ENCODE measurements around the gene ZNF30. TPM values are rescaled to one million over a fixed set of nuclear protein-coding genes. Genes with fewer than 3 reads are reported as not detected.
"Not testable (repeated sequence)": the region's sequence is repeated elsewhere in the genome, so short reads cannot be mapped to it uniquely, and the experiment has no call there.

Gene ZNF30
- total and polyA plus RNA-seq, 2 experiments from 2014 or later = 4.1 to 18.7 TPM

DNA sequence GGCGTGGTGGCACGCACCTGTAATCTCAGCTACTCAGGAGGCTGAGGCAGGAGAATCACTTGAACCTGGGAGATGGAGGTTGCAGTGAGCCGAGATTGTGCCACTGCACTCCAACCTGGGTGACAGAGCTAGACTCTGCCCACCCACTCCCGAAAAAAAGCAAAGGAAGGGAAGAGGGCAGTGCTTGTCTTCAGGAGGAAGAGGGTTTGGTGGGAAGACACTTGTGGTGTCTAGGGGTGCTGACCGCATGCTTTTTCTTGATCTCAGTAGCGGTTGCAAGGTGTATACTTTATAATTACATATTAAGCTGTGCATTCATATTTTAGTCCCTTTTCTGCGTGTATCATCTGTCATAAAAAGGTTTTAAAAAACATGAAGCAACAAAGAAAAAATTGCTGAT is 65.9 kb downstream of the ZNF30 start:
- not testable (repeated sequence) for H3K4me2 ChIP-seq; H3K36me3 Mint-ChIP-seq (ENCODE audit: low read depth); H3K27ac Mint-ChIP-seq; H3K4me3 ChIP-seq; H4K20me1 ChIP-seq (replicated peaks; ENCODE audit: insufficient read depth); ATAC-seq; H3K9me2 ChIP-seq (ENCODE audit: insufficient read depth); H3K27ac ChIP-seq (ENCODE audit: low read depth); DNase-seq (ENCODE audit: low spot score); H2AFZ ChIP-seq; H3K4me3 Mint-ChIP-seq; H3K79me2 ChIP-seq (replicated peaks; ENCODE audit: insufficient read depth); H3K27me3 ChIP-seq (ENCODE audit: insufficient read depth); H3K36me3 ChIP-seq (ENCODE audit: insufficient read depth)
- H3K4me1 Mint-ChIP-seq = peaks cover 14% of the 10 kb centered on the region
- peaks cover 14% of the 10 kb centered on the region for H3K4me1 ChIP-seq (ENCODE audit: insufficient read depth)
- peaks cover 14% of the 10 kb centered on the region for H3K9me3 Mint-ChIP-seq
- peaks cover 10% of the 10 kb centered on the region; the same call in 1 of the 2 replicates for H3F3A ChIP-seq (replicated peaks; ENCODE audit: low read depth)
- H3K27me3 Mint-ChIP-seq (ENCODE audit: insufficient read depth, low read depth, poor library complexity) = peaks cover 11% of the 10 kb centered on the region

DNA sequence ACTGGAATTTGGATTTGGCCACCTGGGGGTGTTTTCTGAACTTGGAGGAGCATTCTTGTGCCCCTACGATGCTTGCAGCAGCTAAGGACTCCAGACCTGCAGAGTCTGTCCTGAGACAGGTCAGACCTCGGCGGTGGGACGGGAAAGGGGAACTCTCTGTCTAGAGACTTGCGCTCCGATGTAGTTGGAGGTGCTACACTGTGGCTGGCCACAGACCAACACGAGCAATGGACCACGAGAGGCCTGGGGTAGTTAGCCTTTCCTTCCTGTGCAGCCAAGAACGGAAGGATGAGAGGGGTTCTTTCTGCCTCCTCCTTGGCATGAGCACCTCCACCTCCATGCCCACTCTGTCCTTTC is 67.6 kb downstream of the ZNF30 start:
- Histone ChIP-seq H3K4me1 (ENCODE audit: insufficient read depth) (peaks cover 28% of the 10 kb centered on the region), H4K20me1 (replicated peaks; ENCODE audit: insufficient read depth) (no peaks in the 10 kb centered on the region), H3K36me3 (ENCODE audit: insufficient read depth) (no peaks in the 10 kb centered on the region), H3F3A (replicated peaks; ENCODE audit: low read depth) (peaks cover 15% of the 10 kb centered on the region), H3K27me3 (ENCODE audit: insufficient read depth) (no peaks in the 10 kb centered on the region), H3K4me2 (no peak overlapping the region), H3K27ac (ENCODE audit: low read depth) (no peak overlapping the region), H3K9me2 (ENCODE audit: insufficient read depth) (no peaks in the 10 kb centered on the region), H2AFZ (no peak overlapping the region), H3K4me3 (no peak overlapping the region), H3K79me2 (replicated peaks; ENCODE audit: insufficient read depth) (no peaks in the 10 kb centered on the region)
- Mint-ChIP-seq H3K4me1 (peaks cover 26% of the 10 kb centered on the region), H3K4me3 (no peak overlapping the region), H3K27ac (no peak overlapping the region), H3K36me3 (ENCODE audit: low read depth) (no peaks in the 10 kb centered on the region; the same call in 2 of the 3 replicates), H3K27me3 (ENCODE audit: insufficient read depth, low read depth, poor library complexity) (peaks cover 20% of the 10 kb centered on the region), H3K9me3 (peaks cover 14% of the 10 kb centered on the region)
- ATAC-seq (no peak), DNase-seq (ENCODE audit: low spot score) (no peak)
- TF ChIP-seq, protein P1, sequence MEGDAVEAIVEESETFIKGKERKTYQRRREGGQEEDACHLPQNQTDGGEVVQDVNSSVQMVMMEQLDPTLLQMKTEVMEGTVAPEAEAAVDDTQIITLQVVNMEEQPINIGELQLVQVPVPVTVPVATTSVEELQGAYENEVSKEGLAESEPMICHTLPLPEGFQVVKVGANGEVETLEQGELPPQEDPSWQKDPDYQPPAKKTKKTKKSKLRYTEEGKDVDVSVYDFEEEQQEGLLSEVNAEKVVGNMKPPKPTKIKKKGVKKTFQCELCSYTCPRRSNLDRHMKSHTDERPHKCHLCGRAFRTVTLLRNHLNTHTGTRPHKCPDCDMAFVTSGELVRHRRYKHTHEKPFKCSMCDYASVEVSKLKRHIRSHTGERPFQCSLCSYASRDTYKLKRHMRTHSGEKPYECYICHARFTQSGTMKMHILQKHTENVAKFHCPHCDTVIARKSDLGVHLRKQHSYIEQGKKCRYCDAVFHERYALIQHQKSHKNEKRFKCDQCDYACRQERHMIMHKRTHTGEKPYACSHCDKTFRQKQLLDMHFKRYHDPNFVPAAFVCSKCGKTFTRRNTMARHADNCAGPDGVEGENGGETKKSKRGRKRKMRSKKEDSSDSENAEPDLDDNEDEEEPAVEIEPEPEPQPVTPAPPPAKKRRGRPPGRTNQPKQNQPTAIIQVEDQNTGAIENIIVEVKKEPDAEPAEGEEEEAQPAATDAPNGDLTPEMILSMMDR (conservative IDR thresholded peaks at IDR 0.05; ENCODE audit: low read depth in 2 of 2) = no peak
- no peak for TF ChIP-seq EZH2 (IDR thresholded peaks at IDR 0.05; ENCODE audit: low read depth, unreplicated experiment)
- TF ChIP-seq, protein P2, sequence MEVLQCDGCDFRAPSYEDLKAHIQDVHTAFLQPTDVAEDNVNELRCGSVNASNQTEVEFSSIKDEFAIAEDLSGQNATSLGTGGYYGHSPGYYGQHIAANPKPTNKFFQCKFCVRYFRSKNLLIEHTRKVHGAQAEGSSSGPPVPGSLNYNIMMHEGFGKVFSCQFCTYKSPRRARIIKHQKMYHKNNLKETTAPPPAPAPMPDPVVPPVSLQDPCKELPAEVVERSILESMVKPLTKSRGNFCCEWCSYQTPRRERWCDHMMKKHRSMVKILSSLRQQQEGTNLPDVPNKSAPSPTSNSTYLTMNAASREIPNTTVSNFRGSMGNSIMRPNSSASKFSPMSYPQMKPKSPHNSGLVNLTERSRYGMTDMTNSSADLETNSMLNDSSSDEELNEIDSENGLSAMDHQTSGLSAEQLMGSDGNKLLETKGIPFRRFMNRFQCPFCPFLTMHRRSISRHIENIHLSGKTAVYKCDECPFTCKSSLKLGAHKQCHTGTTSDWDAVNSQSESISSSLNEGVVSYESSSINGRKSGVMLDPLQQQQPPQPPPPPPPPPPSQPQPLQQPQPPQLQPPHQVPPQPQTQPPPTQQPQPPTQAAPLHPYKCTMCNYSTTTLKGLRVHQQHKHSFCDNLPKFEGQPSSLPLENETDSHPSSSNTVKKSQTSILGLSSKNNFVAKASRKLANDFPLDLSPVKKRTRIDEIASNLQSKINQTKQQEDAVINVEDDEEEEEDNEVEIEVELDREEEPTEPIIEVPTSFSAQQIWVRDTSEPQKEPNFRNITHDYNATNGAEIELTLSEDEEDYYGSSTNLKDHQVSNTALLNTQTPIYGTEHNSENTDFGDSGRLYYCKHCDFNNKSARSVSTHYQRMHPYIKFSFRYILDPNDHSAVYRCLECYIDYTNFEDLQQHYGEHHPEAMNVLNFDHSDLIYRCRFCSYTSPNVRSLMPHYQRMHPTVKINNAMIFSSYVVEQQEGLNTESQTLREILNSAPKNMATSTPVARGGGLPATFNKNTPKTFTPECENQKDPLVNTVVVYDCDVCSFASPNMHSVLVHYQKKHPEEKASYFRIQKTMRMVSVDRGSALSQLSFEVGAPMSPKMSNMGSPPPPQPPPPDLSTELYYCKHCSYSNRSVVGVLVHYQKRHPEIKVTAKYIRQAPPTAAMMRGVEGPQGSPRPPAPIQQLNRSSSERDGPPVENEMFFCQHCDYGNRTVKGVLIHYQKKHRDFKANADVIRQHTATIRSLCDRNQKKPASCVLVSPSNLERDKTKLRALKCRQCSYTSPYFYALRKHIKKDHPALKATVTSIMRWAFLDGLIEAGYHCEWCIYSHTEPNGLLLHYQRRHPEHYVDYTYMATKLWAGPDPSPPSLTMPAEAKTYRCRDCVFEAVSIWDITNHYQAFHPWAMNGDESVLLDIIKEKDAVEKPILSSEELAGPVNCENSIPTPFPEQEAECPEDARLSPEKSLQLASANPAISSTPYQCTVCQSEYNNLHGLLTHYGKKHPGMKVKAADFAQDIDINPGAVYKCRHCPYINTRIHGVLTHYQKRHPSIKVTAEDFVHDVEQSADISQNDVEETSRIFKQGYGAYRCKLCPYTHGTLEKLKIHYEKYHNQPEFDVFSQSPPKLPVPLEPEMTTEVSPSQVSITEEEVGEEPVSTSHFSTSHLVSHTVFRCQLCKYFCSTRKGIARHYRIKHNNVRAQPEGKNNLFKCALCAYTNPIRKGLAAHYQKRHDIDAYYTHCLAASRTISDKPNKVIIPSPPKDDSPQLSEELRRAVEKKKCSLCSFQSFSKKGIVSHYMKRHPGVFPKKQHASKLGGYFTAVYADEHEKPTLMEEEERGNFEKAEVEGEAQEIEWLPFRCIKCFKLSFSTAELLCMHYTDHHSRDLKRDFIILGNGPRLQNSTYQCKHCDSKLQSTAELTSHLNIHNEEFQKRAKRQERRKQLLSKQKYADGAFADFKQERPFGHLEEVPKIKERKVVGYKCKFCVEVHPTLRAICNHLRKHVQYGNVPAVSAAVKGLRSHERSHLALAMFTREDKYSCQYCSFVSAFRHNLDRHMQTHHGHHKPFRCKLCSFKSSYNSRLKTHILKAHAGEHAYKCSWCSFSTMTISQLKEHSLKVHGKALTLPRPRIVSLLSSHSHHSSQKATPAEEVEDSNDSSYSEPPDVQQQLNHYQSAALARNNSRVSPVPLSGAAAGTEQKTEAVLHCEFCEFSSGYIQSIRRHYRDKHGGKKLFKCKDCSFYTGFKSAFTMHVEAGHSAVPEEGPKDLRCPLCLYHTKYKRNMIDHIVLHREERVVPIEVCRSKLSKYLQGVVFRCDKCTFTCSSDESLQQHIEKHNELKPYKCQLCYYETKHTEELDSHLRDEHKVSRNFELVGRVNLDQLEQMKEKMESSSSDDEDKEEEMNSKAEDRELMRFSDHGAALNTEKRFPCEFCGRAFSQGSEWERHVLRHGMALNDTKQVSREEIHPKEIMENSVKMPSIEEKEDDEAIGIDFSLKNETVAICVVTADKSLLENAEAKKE (CRISPR knock-in tag; IDR thresholded peaks at IDR 0.05) = no peak
- TF ChIP-seq ZNF114 (CRISPR knock-in tag; IDR thresholded peaks at IDR 0.05) = no peak
- no peak for TF ChIP-seq ZNF331 (CRISPR knock-in tag; IDR thresholded peaks at IDR 0.05; ENCODE audit: low read depth)
- no peak for TF ChIP-seq NANOG (IDR thresholded peaks at IDR 0.05; ENCODE audit: borderline replicate concordance)
- TF ChIP-seq, protein P3, sequence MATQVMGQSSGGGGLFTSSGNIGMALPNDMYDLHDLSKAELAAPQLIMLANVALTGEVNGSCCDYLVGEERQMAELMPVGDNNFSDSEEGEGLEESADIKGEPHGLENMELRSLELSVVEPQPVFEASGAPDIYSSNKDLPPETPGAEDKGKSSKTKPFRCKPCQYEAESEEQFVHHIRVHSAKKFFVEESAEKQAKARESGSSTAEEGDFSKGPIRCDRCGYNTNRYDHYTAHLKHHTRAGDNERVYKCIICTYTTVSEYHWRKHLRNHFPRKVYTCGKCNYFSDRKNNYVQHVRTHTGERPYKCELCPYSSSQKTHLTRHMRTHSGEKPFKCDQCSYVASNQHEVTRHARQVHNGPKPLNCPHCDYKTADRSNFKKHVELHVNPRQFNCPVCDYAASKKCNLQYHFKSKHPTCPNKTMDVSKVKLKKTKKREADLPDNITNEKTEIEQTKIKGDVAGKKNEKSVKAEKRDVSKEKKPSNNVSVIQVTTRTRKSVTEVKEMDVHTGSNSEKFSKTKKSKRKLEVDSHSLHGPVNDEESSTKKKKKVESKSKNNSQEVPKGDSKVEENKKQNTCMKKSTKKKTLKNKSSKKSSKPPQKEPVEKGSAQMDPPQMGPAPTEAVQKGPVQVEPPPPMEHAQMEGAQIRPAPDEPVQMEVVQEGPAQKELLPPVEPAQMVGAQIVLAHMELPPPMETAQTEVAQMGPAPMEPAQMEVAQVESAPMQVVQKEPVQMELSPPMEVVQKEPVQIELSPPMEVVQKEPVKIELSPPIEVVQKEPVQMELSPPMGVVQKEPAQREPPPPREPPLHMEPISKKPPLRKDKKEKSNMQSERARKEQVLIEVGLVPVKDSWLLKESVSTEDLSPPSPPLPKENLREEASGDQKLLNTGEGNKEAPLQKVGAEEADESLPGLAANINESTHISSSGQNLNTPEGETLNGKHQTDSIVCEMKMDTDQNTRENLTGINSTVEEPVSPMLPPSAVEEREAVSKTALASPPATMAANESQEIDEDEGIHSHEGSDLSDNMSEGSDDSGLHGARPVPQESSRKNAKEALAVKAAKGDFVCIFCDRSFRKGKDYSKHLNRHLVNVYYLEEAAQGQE (IDR thresholded peaks at IDR 0.05; ENCODE audit: unreplicated experiment) = no peak
- TF ChIP-seq, protein P4, sequence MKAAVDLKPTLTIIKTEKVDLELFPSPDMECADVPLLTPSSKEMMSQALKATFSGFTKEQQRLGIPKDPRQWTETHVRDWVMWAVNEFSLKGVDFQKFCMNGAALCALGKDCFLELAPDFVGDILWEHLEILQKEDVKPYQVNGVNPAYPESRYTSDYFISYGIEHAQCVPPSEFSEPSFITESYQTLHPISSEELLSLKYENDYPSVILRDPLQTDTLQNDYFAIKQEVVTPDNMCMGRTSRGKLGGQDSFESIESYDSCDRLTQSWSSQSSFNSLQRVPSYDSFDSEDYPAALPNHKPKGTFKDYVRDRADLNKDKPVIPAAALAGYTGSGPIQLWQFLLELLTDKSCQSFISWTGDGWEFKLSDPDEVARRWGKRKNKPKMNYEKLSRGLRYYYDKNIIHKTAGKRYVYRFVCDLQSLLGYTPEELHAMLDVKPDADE (IDR thresholded peaks at IDR 0.05) = no peak
- TF ChIP-seq POLR2AphosphoS5 (IDR thresholded peaks at IDR 0.05; ENCODE audit: low read depth) = no peak
- TF ChIP-seq JUNB (IDR thresholded peaks at IDR 0.05; ENCODE audit: unreplicated experiment) = no peak
